B cell (primary cell): ENCODE data around the gene MAPK7.

Source experiments
- EZH2 ChIP-seq: IDR thresholded peaks from 2 replicates; pipeline ENCODE4 v1.6.1; 2012; ENCODE audit warnings: borderline replicate concordance, low read depth, mild to moderate bottlenecking, moderate library complexity, low read length; ENCODE audit not compliant: insufficient read depth, poor library complexity, severe bottlenecking
- TF ChIP-seq, protein P1 (sequence below): fragments of 200-600 bp; IDR thresholded peaks from one replicate; pipeline ENCODE4 v1.8.0; 2022; ENCODE audit warnings: antibody characterized with exemption, mild to moderate bottlenecking

GRCh38 chr17:19348081-19348650 is 30.1 kb upstream of the MAPK7 start:
- TF ChIP-seq, protein P1, sequence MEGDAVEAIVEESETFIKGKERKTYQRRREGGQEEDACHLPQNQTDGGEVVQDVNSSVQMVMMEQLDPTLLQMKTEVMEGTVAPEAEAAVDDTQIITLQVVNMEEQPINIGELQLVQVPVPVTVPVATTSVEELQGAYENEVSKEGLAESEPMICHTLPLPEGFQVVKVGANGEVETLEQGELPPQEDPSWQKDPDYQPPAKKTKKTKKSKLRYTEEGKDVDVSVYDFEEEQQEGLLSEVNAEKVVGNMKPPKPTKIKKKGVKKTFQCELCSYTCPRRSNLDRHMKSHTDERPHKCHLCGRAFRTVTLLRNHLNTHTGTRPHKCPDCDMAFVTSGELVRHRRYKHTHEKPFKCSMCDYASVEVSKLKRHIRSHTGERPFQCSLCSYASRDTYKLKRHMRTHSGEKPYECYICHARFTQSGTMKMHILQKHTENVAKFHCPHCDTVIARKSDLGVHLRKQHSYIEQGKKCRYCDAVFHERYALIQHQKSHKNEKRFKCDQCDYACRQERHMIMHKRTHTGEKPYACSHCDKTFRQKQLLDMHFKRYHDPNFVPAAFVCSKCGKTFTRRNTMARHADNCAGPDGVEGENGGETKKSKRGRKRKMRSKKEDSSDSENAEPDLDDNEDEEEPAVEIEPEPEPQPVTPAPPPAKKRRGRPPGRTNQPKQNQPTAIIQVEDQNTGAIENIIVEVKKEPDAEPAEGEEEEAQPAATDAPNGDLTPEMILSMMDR, result no peak
- no peak for TF ChIP-seq EZH2
